Caco-2 (cell line): ENCODE measurements around the gene VSTM2L. TPM values are rescaled to one million over a fixed set of nuclear protein-coding genes. Genes with fewer than 3 reads are reported as not detected.

Experiments used
- BruUV-seq: library from RNA; stranded (reverse); fragments of 400-500 nt; replicated peaks from 2 replicates; lab custom pipeline; 2021; lab: Mats Ljungman, UMichigan
- CTCF ChIA-PET: fragments of 300-600 bp; sonication (Branson Sonifier 250); formaldehyde crosslinking; loops from one replicate; lab custom pipeline; 2022; ENCODE audit warnings: antibody characterized with exemption; lab: Charles Lee
- POLR2A ChIA-PET: fragments of 300-600 bp; sonication (Branson Sonifier 250); formaldehyde crosslinking; loops from one replicate; lab custom pipeline; 2022; ENCODE audit warnings: antibody characterized with exemption; lab: Charles Lee
- DNase-seq, 2 experiments: peaks; one replicate each; pipeline versions ENCODE4 v3.0.0 to v3.0.0-alpha.2; 2020 to 2022
- H3K27me3 ChIP-seq: replicated peaks from 2 replicates; pipeline ENCODE4 v1.6.0; 2011; ENCODE audit warnings: low read length; ENCODE audit not compliant: control insufficient read depth, insufficient read depth
- H3K36me3 ChIP-seq: 2 replicates; pipeline ENCODE4 v1.5.1; 2011; ENCODE audit warnings: low read length; ENCODE audit not compliant: control insufficient read depth, insufficient read depth
- H3K4me1 ChIP-seq: fragments of 250-450 bp; sonication (Bioruptor Pico); 2 replicates; pipeline ENCODE4 v1.5.1; 2020; ENCODE audit warnings: mild to moderate bottlenecking
- H3K4me3 ChIP-seq: 2 replicates; pipeline ENCODE4 v1.5.1; 2011; ENCODE audit warnings: low read depth, mild to moderate bottlenecking, control low read depth, low read length
- H3K9me3 ChIP-seq: fragments of 250-450 bp; sonication (Bioruptor Pico); 2 replicates; pipeline ENCODE4 v1.5.1; 2020; ENCODE audit warnings: mild to moderate bottlenecking, moderate library complexity
- H3K27ac Mint-ChIP-seq: one replicate; pipeline ENCODE4 v1.8.0; 2022; ENCODE audit warnings: mixed read lengths; ENCODE audit not compliant: unreplicated experiment
- H3K27me3 Mint-ChIP-seq: one replicate; pipeline ENCODE4 v1.8.0; 2022; ENCODE audit warnings: mixed read lengths; ENCODE audit not compliant: insufficient read depth, unreplicated experiment
- H3K36me3 Mint-ChIP-seq: one replicate; pipeline ENCODE4 v1.8.0; 2022; ENCODE audit warnings: mild to moderate bottlenecking, mixed read lengths; ENCODE audit not compliant: insufficient read depth, unreplicated experiment
- H3K4me1 Mint-ChIP-seq: one replicate; pipeline ENCODE4 v1.8.0; 2022; ENCODE audit warnings: low read depth, mixed read lengths; ENCODE audit not compliant: unreplicated experiment
- H3K4me3 Mint-ChIP-seq: one replicate; pipeline ENCODE4 v1.8.0; 2022; ENCODE audit warnings: mild to moderate bottlenecking, moderate library complexity, mixed read lengths; ENCODE audit not compliant: unreplicated experiment
- H3K9me3 Mint-ChIP-seq: one replicate; pipeline ENCODE4 v1.8.0; 2022; ENCODE audit warnings: mixed read lengths; ENCODE audit not compliant: unreplicated experiment
- CTCF ChIP-seq, 2 experiments: fragments of 200-600 bp in 1 of 2; IDR thresholded peaks; 1 replicate in 1 of 2; 2 replicates in 1 of 2; pipeline versions ENCODE4 v1.5.1 to v1.8.0; 2011 to 2022; ENCODE audit warnings: antibody characterized with exemption in 1 of 2, control low read depth in 1 of 2, inconsistent platforms in 1 of 2, low read depth in 1 of 2, low read length in 1 of 2, mild to moderate bottlenecking in 1 of 2, moderate library complexity in 1 of 2; ENCODE audit not compliant: insufficient read depth in 1 of 2, severe bottlenecking in 1 of 2, unreplicated experiment in 1 of 2
- intact Hi-C: fragments of 100-400 bp; cut with micrococcal nuclease; formaldehyde crosslinking; loops from one replicate; pipeline ENCODE4 v1.10.0; 2022; ENCODE audit not compliant: unreplicated experiment
- total RNA-seq: library from RNA; stranded (reverse); gene quantifications from 2 replicates; pipeline ENCODE4 v1.2.3, GENCODE V29; 2022

The VSTM2L gene
- total RNA-seq, 1 experiment from 2014 or later, result not detected

GRCh38 chr20:37888641-37889040, 14.3 kb upstream of the VSTM2L start:
- BruUV-seq, result no TSS peak
- POLR2A ChIA-PET, result no interaction called here
- H3K36me3 Mint-ChIP-seq, result no peaks in the 10 kb centered on the region
- Histone ChIP-seq H3K27me3 (no peaks in the 10 kb centered on the region), H3K4me3 (no peak overlapping the region), H3K4me1 (no peaks in the 10 kb centered on the region), H3K36me3 (no peaks in the 10 kb centered on the region), H3K9me3 (no peaks in the 10 kb centered on the region)
- no peaks in the 10 kb centered on the region for H3K4me1 Mint-ChIP-seq
- no peaks in the 10 kb centered on the region for H3K9me3 Mint-ChIP-seq
- CTCF ChIA-PET, result interaction anchor here (0.6 to 0.7 kb wide), 2 partner anchors 104 to 133 kb away, joined by 4 read pairs; no protein-coding TSS in a partner anchor
- DNase-seq, result no peak
- H3K27ac Mint-ChIP-seq, result no peak overlapping the region
- H3K27me3 Mint-ChIP-seq, result no peaks in the 10 kb centered on the region
- TF ChIP-seq CTCF (IDR thresholded peaks at IDR 0.05; ENCODE audit: insufficient read depth in 1 of 2, low read depth in 1 of 2, low read length in 1 of 2, severe bottlenecking in 1 of 2, unreplicated experiment in 1 of 2), result no peak
- no peak overlapping the region for H3K4me3 Mint-ChIP-seq
- intact Hi-C loops, result no loop called here

- Histone ChIP-seq H3K4me1 (no peaks in the 10 kb centered on the region), H3K9me3 (no peaks in the 10 kb centered on the region), H3K36me3 (no peaks in the 10 kb centered on the region), H3K27me3 (no peaks in the 10 kb centered on the region), H3K4me3 (no peak overlapping the region)
- H3K36me3 Mint-ChIP-seq, result no peaks in the 10 kb centered on the region
- no peak overlapping the region for H3K27ac Mint-ChIP-seq
- no peak for TF ChIP-seq CTCF (IDR thresholded peaks at IDR 0.05; ENCODE audit: insufficient read depth in 1 of 2, low read depth in 1 of 2, low read length in 1 of 2, severe bottlenecking in 1 of 2, unreplicated experiment in 1 of 2)
- ChIA-PET POLR2A (no interaction called here), CTCF (no interaction called here)
- intact Hi-C loops, result no loop called here
- no peak overlapping the region for H3K4me3 Mint-ChIP-seq
- no TSS peak for BruUV-seq
- no peaks in the 10 kb centered on the region for H3K4me1 Mint-ChIP-seq
- H3K9me3 Mint-ChIP-seq, result no peaks in the 10 kb centered on the region
- DNase-seq, result no peak
- H3K27me3 Mint-ChIP-seq, result peaks cover 3% of the 10 kb centered on the region
Observed at GRCh38 chr20:37890108-37890507, 12.8 kb upstream of the VSTM2L start.

- no peak overlapping the region for H3K4me3 Mint-ChIP-seq
- H3K36me3 ChIP-seq, result no peaks in the 10 kb centered on the region
- DNase-seq, result peak in 1 of 2 experiments; percentile 40
- H3K9me3 Mint-ChIP-seq, result no peaks in the 10 kb centered on the region
- intact Hi-C loops, result no loop called here
- no peak for TF ChIP-seq CTCF (IDR thresholded peaks at IDR 0.05; ENCODE audit: insufficient read depth in 1 of 2, low read depth in 1 of 2, low read length in 1 of 2, severe bottlenecking in 1 of 2, unreplicated experiment in 1 of 2)
- H3K36me3 Mint-ChIP-seq, result no peaks in the 10 kb centered on the region
- H3K4me1 ChIP-seq, result no peaks in the 10 kb centered on the region
- no peak overlapping the region for H3K4me3 ChIP-seq
- no peak overlapping the region for H3K27ac Mint-ChIP-seq
- peaks cover 3% of the 10 kb centered on the region for H3K27me3 Mint-ChIP-seq
- no peaks in the 10 kb centered on the region for H3K27me3 ChIP-seq
- ChIA-PET CTCF (no interaction called here), POLR2A (no interaction called here)
- no peaks in the 10 kb centered on the region for H3K4me1 Mint-ChIP-seq
- H3K9me3 ChIP-seq, result no peaks in the 10 kb centered on the region
- no TSS peak for BruUV-seq
Observed at GRCh38 chr20:37890643-37891042, 12.3 kb upstream of the VSTM2L start.
